SK-MEL-5 (cell line): ENCODE measurements around the gene STPG3. TPM values are rescaled to one million over a fixed set of nuclear protein-coding genes. Genes with fewer than 3 reads are reported as not detected.

Source experiments
- DNase-seq: peaks from one replicate; pipeline ENCODE4 v3.0.0-alpha.2; 2016; ENCODE audit warnings: low read depth, low spot score
- in situ Hi-C: cut with HindIII; loops from 2 replicates; pipeline ENCODE4 v1.10.0; 2016; ENCODE audit warnings: low sequenced_read_pairs, high pct_unique_total_duplicates, low pct_unique_long_range_greater_than_20kb
- total RNA-seq: library from RNA; depleted of rRNA; stranded (reverse); fragments of >200 nt; shearing (Covaris generic); gene quantifications from 2 replicates; pipeline ENCODE4 v1.2.3, GENCODE V29; 2014

STPG3 gene
- total RNA-seq, 1 experiment from 2014 or later, result not detected

DNA sequence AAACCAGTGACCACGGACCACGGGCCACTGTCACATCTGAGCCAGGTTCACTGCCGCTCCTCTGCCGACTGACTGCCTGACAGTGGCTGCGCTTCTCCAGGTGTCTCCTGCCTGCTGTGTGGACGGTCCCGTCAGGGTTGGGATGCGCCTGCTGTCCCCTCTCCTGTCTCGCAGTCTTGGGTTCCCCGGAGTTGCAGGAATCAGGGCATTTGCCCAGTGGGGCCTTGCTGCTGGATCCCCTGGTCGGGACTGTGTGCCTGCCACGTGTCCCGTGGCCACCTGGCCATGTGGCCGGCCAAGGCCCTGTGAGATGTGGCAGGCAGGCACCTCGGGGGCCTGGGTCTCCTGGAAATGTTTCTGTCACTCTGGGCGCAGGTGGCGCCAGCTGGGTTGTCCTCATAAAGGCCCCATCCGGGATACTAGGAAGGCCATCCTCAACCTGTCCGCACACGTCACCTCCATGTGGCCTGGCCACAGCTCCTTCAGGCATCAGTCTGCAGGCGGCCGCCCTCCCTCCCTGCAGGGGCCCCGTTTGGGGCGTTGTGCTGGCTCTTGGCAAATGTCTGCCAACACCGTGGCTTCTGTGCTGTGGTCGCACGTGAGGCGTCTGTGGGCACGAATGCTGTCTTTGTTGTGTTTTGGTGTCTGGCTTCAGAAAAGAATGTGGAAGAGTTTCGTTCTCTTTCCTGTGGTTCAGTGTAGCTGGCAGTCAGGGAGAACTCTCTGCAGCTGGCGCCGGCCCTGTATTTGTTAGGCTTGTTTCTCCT, 20.0 kb downstream of the STPG3 start:
- no peak for DNase-seq
- in situ Hi-C loops, result no loop called here

DNA sequence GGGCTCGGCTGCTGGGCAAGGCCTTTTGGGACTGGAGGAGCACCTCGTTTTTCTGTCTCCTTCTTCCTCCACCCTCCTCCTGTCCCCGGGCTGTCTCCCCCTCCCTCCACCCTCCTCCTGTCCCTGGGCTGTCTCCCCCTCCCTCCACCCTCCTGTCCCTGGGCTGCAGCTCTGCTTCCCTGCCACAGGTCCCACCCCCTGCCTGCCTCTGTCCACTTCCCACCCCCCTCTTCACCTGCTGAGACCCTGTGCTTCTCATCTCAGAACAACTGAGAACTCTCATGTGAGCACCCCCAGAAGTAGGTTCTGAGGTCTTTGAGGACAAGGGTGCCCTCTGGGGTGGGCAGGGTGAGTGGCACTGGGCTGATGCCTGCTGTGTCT, 20.6 kb downstream of the STPG3 start:
- in situ Hi-C loops, result no loop called here
- no peak for DNase-seq

DNA sequence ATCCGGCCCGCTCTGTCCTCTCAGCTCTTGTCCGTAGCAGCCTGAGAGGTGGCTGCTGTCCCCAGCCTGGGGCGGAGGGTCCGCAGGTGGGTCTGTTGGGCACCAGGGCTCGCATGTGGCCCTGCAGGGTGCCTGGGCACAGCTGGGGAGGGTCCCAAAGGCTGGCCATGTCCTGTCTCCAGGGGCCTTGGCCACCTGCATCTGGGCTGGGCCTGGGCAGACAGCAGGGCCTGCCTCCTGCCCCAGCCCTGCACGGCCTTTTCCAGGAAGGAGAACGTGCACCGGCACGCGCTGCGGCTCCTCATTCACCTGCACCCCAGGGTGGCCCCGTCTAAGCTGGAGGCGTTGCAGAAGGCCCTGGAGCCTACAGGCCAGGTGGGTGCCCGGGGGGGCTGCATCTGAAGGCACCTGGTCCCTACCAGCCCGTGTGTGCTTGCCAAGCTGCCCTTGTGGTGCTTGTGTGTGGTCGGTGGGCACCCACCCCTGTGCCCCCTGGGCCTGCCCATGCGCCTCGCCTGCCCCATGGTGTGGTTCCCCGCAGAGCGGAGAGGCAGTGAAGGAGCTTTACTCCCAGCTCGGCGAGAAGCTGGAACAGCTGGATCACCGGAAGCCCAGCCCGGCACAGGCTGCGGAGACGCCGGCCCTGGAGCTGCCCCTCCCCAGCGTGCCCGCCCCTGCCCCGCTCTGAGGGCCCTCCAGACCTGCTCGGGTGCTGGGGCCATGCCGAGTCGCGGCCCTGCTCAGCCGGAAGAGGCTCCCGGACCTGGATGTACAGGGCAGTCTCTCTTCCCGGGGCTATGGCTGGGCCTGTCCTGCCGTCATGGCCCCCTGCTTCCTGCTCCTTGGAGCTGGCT, 21.4 kb downstream of the STPG3 start:
- in situ Hi-C loops, result no loop called here

DNA sequence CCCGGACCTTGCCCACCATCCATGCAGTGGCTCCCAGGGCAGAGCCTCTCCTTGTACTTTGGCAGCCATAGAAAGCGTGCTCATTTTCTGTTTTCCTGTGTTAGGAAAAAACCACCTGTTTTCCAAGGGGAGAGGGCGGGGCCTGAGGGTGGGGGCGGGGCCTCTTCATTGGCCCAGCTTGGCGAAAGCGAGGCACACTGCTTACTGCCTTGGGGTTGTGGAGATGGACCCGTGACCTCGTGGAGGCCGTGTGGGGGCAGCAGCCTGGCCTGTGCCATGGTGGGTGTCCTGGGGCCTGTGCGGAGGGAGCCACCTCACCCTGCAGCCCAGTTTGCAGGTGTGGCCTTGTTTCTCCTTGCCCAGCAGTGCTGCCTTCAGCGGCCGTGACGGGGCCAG, 22.0 kb downstream of the STPG3 start:
- no peak for DNase-seq
- in situ Hi-C loops, result no loop called here

More for the DNA sequence above, 21.4 kb downstream of the STPG3 start:
- no peak for DNase-seq

DNA sequence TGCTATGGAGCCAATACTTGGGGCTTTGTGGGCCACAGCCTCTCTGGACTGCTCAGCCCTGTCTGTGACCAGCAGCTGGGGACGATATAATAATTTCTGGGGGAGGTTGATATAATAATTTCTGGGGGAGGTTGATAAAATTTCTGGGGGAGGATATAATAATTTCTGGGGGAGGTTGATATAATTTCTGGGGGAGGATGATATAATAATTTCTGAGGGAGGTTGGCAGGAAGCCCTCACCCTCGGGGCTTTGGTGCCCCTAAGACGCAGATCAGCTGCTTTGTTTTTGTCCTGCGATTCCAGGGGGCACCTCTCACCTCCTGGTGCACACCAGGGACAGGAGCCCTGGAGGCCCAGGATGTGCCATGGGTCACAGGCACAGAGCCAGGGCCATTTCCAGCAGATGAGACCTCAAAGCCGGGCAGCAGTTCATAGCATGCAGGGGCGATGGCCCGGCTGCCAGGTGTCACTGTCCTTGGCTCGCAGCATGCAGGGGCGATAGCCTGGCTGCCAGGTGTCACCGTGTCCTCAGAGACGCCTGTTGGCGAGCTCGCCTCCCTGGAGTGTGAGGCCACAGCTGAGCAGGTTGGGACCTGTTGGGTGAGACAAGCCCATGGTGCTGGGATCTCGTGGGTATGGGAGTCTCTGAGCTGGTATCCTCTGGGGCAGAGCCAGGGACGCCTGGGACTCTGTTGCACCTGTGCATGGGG, 22.7 kb downstream of the STPG3 start:
- in situ Hi-C loops, result no loop called here
- no peak for DNase-seq

DNA sequence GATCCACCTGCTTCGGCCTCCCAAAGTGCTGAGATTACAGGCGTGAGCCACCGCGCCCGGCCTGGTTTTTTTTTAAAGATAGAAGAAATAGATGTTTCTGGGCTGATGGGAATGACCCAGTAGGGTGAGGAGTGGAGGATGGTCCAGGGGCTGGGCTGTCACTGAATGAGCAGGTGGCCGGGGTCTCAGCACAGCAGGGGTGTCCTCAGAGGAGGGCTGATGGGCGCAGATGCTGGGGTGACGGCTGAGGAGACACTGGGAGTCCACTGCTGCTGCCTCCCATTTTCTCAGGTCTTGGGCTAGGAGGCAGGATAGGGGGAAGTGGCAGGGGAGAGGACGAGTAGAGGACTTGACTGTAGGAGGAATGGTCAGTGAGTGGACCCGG, 24.1 kb downstream of the STPG3 start:
- no peak for DNase-seq
- in situ Hi-C loops, result no loop called here

DNA sequence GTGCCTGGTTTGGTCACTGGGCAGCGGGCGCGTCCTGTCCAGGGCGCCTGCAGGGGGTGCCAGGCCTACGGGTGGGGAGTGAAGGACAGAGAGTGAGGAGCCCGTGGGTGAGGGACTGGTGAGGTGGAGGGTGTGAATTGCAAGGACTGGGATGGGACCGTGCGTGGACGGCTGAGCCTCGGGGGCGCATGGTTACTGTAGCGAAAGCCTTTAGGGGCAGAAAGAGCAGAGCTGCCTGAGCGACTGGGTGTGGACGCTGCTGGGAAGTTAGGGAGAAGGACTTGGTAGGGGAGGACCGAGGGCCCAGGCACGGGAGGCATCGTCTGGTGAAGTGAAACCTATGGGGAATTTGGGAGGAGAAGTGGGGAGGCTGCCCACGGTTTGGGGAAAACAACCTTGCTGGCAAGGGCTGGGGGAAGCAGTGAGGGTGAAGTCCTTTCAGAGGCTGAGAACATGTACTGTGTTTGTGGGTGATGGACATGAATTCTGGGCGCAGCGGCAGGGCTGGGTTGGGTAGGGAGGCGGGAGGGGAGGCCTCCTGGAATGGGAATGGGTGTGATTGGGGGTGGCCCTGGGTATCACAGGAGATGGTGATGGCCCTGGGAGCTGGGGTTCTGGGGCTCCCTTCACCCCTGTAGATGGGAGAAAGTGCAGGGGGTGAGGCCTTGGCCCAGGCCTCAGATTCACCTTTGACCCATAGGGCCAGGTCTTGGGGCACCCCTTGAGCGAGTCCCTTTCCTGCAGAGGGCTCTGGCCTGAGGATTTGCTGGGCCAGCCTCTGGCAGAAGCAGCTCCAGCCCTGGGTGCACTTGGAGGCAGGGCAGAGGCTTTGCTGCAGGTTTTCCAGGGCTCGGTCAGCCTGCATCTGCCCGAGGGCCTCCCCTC, 24.7 kb downstream of the STPG3 start:
- DNase-seq, result no peak
- in situ Hi-C loops, result no loop called here

DNA sequence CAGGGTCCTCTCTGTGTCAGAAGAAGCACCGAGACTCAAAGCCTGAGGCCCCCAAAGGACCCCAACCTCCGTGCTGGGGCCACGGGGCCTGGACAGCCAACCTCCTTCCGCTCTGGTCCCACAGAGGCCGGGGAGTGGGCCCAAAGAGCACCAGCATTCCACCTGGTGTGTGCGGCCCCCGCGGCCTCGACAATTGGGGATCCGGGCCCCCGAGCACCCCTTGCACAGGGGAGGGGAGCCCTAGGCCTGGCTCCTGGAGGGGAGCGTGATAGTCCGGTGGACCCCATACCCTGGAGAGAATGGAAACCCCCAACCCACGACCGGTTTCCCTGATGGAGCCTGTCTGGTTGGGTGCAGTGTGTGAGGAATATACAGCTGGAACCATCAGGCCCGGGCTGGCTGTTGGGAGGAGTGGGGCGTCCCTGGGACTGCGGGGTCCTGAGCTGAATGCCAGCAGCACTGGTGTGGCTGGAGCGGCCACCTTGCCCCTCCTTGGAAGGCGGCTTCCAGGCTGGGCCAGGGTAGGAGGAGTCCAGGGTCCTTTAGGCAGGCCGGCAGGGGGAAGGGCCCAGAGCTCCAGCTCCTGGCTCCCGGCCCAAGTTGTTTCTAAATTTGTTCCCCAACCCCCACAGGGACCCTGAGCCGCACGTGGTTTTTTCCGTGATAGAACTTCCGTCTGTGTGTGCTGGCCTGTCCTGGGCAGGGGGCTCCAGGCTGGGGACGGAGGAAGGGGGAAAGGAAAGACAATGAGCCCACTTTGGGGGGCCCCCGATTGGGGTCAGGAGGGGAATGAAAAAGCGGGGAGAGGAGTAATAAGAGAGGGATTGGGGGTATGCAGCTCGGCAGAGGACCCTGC, 25.6 kb downstream of the STPG3 start:
- in situ Hi-C loops, result no loop called here
- no peak for DNase-seq

DNA sequence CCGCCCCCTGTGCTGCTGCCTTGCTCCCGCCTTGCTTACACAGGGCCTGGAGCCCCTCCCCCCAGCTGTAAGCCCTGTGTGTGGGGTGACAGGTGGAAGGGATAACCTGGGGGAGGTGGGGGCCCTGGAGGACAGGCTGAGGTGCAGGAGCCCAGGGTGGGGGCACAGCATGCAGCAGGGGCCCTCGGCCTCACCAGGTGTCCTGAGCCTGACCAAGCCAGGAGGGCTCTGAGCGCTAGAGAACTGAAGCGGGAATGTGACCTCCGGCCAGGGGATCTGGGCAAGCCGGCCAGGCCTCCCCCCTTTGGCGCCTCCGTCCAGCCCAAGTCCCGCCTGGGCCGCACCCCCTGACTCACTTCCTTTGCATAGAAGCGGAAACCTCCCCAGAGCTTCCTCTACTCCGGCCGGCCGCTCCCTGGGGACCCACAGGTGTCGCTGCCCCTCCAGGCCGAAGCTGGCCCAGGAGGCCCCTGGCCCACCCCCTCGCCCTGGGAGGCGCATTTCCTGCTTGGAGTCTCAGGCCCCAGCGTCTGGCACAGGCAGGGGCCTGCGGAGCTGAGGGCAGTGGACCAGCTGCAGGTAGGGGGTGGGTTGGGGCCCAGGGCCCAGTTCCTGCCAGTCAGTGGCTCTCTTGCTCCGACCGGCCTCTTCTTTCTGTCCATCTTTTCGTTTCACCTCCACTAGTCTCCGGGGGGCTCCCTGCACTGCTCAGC, 26.4 kb downstream of the STPG3 start, which contains the start of gene TOR4A:
Gene TOR4A, plus strand, starts transcription at position 398 of the 713 bp plus-strand sequence. CDS start 964 bp downstream, outside the sequence.
- no peak for DNase-seq
- in situ Hi-C loops, result no loop called here

DNA sequence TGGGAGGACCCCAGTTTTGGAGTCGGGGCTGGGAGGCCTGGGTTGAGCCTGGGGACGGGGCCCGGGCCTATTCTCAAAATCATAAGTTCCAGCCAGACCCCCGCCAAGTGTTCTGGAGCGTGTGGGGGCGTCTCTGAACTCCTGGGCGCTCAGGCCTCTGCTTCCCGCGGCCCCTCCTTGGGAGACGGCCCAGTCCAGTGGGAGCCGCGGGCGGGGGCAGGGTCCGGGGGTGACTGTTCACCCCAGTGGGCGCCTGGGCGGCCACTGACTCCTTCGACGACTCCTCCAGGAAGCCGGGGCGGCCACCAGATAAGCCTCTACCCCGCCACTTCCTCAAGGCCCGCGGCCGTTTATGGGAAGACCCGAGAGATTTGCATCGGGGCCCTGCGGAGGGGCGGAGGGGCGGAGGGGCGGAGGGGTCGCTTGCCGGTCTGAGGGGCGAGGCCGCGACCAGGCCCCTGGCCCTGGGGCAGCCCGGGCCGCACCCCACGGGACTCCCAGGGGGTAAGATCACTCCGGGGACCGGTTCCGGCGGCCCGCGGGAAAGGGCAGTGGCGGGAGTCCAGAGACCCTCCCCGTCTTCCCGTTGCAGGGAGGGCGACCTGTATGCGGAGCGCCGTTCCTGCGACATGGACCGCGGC, 27.1 kb downstream of the STPG3 start:
- in situ Hi-C loops, result no loop called here
- no peak for DNase-seq

DNA sequence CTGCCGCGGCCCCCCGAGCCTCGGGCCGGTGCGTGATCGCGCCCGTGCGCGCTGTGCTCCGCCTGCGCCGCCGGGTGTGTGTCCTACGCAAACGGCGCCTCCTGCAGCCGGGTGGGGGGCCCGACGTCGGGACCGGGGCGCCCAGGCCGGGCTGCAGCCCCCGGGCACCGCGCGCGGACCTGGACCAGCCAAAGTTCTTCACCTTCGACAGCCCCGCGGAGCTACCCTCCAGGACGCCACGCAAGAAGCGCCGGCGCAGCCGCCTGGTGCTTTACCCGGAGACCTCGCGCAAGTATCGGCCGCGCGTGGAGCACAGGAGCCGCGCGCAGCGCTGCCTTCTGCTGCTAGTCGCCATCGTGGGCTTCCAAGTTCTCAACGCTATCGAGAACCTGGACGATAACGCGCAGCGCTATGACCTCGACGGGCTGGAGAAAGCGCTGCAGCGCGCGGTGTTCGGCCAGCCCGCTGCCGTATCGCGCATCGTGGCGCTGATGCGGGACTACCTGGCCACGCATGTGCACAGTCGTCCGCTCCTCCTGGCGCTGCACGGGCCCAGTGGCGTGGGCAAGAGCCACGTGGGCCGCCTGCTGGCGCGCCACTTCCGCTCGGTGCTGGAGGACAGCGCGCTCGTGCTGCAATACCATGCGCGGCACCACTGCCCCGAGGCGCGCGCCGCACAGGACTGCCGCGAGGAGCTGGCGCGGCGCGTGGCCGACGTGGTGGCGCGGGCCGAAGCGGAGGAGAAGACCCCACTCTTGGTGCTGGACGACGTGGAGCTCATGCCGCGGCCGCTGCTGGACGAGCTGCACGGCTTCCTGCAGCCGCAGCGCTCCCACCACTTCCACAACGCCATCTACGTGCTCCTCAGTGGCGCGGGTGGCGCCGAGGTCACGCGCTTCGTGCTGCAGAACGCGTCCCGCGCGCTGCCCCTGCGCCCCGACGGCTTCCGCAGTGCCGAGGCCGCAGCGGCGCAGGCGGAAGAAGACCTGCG, 27.9 kb downstream of the STPG3 start:
- DNase-seq, result no peak
- in situ Hi-C loops, result no loop called here

DNA sequence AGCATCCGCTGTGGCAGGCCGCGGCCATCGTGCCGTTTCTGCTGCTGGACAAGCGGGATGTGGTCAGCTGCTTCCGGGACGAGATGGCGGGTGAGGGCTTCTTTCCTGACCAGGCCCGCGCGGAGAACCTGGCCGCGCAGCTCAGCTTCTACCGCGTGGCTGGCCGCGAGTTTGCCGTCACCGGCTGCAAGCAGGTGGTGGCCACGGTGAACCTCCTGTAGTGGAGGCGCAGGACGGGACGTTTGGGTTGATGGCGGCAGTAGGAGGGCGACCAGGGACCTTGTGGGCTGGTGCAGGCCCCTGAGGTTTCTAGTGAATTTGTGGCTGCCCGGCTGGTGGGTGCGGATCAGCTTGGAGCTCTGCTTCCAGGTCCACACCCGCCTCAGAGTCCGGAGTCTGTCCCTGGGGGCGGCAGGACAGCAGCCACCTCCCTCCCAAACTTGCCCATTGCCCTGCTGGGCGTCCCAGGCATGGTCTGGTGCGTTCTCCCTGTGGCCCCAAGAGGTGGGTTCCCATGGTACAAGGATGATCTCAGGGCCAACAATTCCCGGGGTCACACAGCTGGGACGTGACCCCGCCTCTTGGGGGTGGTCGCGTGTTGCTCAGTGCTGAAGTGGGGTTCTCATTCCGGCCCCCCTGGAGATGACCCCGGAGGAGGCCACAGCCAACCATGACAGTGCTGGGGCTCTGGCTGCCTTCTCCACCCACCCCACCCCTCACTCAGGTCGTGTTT, 28.8 kb downstream of the STPG3 start:
- no peak for DNase-seq
- in situ Hi-C loops, result no loop called here

DNA sequence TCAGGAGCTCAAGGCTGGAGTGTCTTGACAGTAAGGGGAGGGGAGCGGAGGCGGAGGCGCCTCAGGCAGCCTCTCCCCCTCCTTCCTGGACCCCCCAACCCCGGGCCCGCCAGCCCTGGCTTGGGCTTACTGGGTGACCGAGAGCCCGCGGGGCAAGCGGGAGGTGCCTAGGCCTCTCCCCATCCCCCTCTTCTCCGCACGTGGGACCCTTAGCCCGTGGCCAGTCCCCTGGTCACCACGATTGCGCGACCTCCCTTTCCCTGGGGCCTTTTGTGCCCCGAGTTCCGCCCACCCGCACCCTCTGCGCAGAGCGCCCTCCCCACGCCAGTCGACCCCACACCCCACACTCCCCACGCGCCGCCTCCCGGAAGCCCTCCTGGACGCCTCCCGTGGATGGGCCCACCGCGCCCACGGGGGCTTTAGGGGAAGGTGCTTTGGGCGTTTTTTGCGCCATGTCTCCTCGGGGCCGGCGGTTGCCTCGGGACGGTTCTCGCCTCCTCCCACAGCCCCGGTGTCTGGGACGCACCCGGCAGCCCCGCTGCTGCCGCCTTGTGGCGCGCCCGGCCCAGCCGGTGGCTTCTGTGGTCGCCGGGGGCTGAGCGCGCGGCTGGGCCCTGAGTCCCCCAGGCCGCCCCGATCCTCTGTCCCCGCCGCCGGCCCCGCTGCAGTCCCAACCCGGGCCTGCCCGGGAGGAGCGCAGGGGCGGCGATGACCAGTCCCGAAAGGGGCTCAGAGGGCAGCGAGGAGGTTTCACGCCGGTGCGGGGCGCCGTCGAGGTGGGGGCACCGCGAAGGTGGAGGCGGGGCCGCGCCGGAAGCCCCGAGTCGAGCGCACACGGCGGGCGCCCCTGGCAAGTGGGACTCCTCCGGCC, 29.6 kb downstream of the STPG3 start:
- no peak for DNase-seq
- in situ Hi-C loops, result no loop called here
